NCI-H1694 (cell line): ENCODE measurements around the gene CDH22.
A peak's percentile ranks its signal among the peaks of the same experiment; 100 is the strongest.

Source experiments
- DNase-seq: peaks from one replicate; lab custom pipeline; 2025; lab: John Stamatoyannopoulos, UW

CDH22 gene

GRCh38 chr20:46343975-46344357, 35.7 kb upstream of the CDH22 start:
- no peak for DNase-seq

GRCh38 chr20:46343348-46343974, 35.2 kb upstream of the CDH22 start:
- DNase-seq, result peak; percentile 44

- no peak for DNase-seq
Measured at GRCh38 chr20:46342451-46343347, 34.4 kb upstream of the CDH22 start.

- no peak for DNase-seq
Measured at GRCh38 chr20:46342010-46342378, 33.7 kb upstream of the CDH22 start.

- no peak for DNase-seq
Measured at GRCh38 chr20:46341074-46342009, 33.0 kb upstream of the CDH22 start.

GRCh38 chr20:46339037-46339436, 30.7 kb upstream of the CDH22 start:
- no peak for DNase-seq

GRCh38 chr20:46336735-46337134, 28.4 kb upstream of the CDH22 start:
- no peak for DNase-seq

- no peak for DNase-seq
Measured at GRCh38 chr20:46334303-46334904, 26.1 kb upstream of the CDH22 start.

- peak; percentile 37 for DNase-seq
Measured at GRCh38 chr20:46333161-46333991, 25.1 kb upstream of the CDH22 start.

GRCh38 chr20:46332373-46333160, 24.3 kb upstream of the CDH22 start:
- peak; percentile 40 for DNase-seq

GRCh38 chr20:46331611-46332361, 23.5 kb upstream of the CDH22 start:
- no peak for DNase-seq

GRCh38 chr20:46330831-46331371, 22.6 kb upstream of the CDH22 start:
- DNase-seq, result no peak

- no peak for DNase-seq
Measured at GRCh38 chr20:46330072-46330763, 21.9 kb upstream of the CDH22 start.

GRCh38 chr20:46328200-46328882, 20.0 kb upstream of the CDH22 start:
- no peak for DNase-seq

- no peak for DNase-seq
Measured at GRCh38 chr20:46327557-46327956, 19.3 kb upstream of the CDH22 start.

GRCh38 chr20:46325789-46326188, 17.5 kb upstream of the CDH22 start:
- no peak for DNase-seq

GRCh38 chr20:46324960-46325703, 16.8 kb upstream of the CDH22 start:
- peak; percentile 53 for DNase-seq
